GM23338 (cell line): Measurements from ENCODE around the gene AGBL4. TPM values are rescaled to one million over a fixed set of nuclear protein-coding genes. Genes with fewer than 3 reads are reported as not detected.
"Not testable (repeated sequence)": the region's sequence is repeated elsewhere in the genome, so short reads cannot be mapped to it uniquely, and the experiment has no call there.

ENCODE experiments used
- ATAC-seq: fragments of 200-7000 bp; cut with Tn5 transposase; 3 replicates; pipeline ENCODE4 v1.9.1; 2020
- DNase-seq: peaks from one replicate; pipeline ENCODE4 v3.0.0-alpha.2; 2015; ENCODE audit warnings: low spot score
- H2AFZ ChIP-seq: fragments of 200-600 bp; sonication (generic); 2 replicates; pipeline ENCODE4 v1.8.0; 2016; ENCODE audit warnings: antibody characterized with exemption, mild to moderate bottlenecking, moderate library complexity
- H3F3A ChIP-seq: fragments of 200-600 bp; sonication (generic); replicated peaks from 2 replicates; pipeline ENCODE4 v1.8.0; 2017; ENCODE audit warnings: antibody characterized with exemption, mixed run types, low read depth
- H3K27ac ChIP-seq: fragments of 200-600 bp; sonication (generic); 2 replicates; pipeline ENCODE4 v1.6.1; 2016; ENCODE audit warnings: low read depth
- H3K27me3 ChIP-seq: fragments of 200-600 bp; sonication (generic); 2 replicates; pipeline ENCODE4 v1.8.0; 2016; ENCODE audit warnings: mild to moderate bottlenecking, mixed run types, moderate library complexity; ENCODE audit not compliant: insufficient read depth
- H3K36me3 ChIP-seq: fragments of 200-600 bp; sonication (generic); 2 replicates; pipeline ENCODE4 v1.8.0; 2016; ENCODE audit warnings: mild to moderate bottlenecking; ENCODE audit not compliant: insufficient read depth
- H3K4me1 ChIP-seq: fragments of 200-600 bp; sonication (generic); 2 replicates; pipeline ENCODE4 v1.8.0; 2016; ENCODE audit warnings: mild to moderate bottlenecking, moderate library complexity; ENCODE audit not compliant: insufficient read depth
- H3K4me2 ChIP-seq: fragments of 200-600 bp; sonication (generic); 2 replicates; pipeline ENCODE4 v1.7.1; 2017; ENCODE audit warnings: mixed run types
- H3K4me3 ChIP-seq: fragments of 200-600 bp; sonication (generic); 2 replicates; pipeline ENCODE4 v1.6.1; 2016; ENCODE audit warnings: mixed run types
- H3K79me2 ChIP-seq: fragments of 200-600 bp; sonication (generic); replicated peaks from 2 replicates; pipeline ENCODE4 v1.8.0; 2017; ENCODE audit warnings: mild to moderate bottlenecking; ENCODE audit not compliant: insufficient read depth
- H3K9me2 ChIP-seq: fragments of 200-600 bp; sonication (generic); 2 replicates; pipeline ENCODE4 v1.8.0; 2017; ENCODE audit not compliant: insufficient read depth
- H4K20me1 ChIP-seq: fragments of 200-600 bp; sonication (generic); replicated peaks from 2 replicates; pipeline ENCODE4 v1.8.0; 2017; ENCODE audit warnings: mild to moderate bottlenecking; ENCODE audit not compliant: insufficient read depth
- H3K27ac Mint-ChIP-seq: 2 replicates; pipeline ENCODE4 v1.8.0; 2020; ENCODE audit warnings: inconsistent platforms, mild to moderate bottlenecking, moderate library complexity, mixed read lengths
- H3K27me3 Mint-ChIP-seq: 3 replicates; pipeline ENCODE4 v1.8.0; 2022; ENCODE audit warnings: low read depth, mild to moderate bottlenecking, moderate library complexity, mixed read lengths, inconsistent platforms; ENCODE audit not compliant: insufficient read depth, poor library complexity
- H3K36me3 Mint-ChIP-seq: 3 replicates; pipeline ENCODE4 v1.8.0; 2021; ENCODE audit warnings: low read depth, mild to moderate bottlenecking, inconsistent platforms, moderate library complexity, mixed read lengths
- H3K4me1 Mint-ChIP-seq: 3 replicates; pipeline ENCODE4 v1.8.0; 2020; ENCODE audit warnings: mild to moderate bottlenecking, inconsistent platforms, mixed read lengths
- H3K4me3 Mint-ChIP-seq: 3 replicates; pipeline ENCODE4 v1.8.0; 2021; ENCODE audit warnings: moderate library complexity, mild to moderate bottlenecking, inconsistent platforms, mixed read lengths
- H3K9me3 Mint-ChIP-seq: 3 replicates; pipeline ENCODE4 v1.8.0; 2020; ENCODE audit warnings: moderate library complexity, mild to moderate bottlenecking, inconsistent platforms, mixed read lengths
- CREB1 ChIP-seq: fragments of 250-450 bp; sonication (Bioruptor Pico); IDR thresholded peaks from 2 replicates; pipeline ENCODE4 v1.5.0; 2020; ENCODE audit warnings: low read depth, mild to moderate bottlenecking, moderate library complexity
- CTCF ChIP-seq, 2 experiments: fragments of 200-600 bp in 1 of 2; sonication (generic) in 1 of 2; conservative IDR thresholded peaks; 2 replicates each; pipeline versions ENCODE4 v1.5.1 to v1.6.1; 2016 to 2017; ENCODE audit warnings: antibody characterized with exemption in 2 of 2, low read depth in 2 of 2, mild to moderate bottlenecking in 2 of 2, moderate library complexity in 1 of 2
- ETS1 ChIP-seq: IDR thresholded peaks from 2 replicates; pipeline ENCODE4 v1.6.1; 2016; ENCODE audit warnings: antibody characterized with exemption
- EZH2 ChIP-seq: fragments of 200-600 bp; sonication (generic); IDR thresholded peaks from one replicate; pipeline ENCODE4 v1.8.0; 2017; ENCODE audit warnings: antibody characterized with exemption, mild to moderate bottlenecking, low read depth; ENCODE audit not compliant: unreplicated experiment
- EZH2phosphoT487 ChIP-seq: fragments of 200-600 bp; sonication (generic); IDR thresholded peaks from one replicate; pipeline ENCODE4 v1.8.1; 2018; ENCODE audit warnings: antibody characterized with exemption; ENCODE audit not compliant: unreplicated experiment
- NANOG ChIP-seq: IDR thresholded peaks from 2 replicates; pipeline ENCODE4 v1.6.1; 2016; ENCODE audit warnings: antibody characterized with exemption, borderline replicate concordance
- POLR2AphosphoS5 ChIP-seq: IDR thresholded peaks from 2 replicates; pipeline ENCODE4 v1.6.1; 2016; ENCODE audit warnings: antibody characterized with exemption, low read depth
- STAT1 ChIP-seq: IDR thresholded peaks from one replicate; pipeline ENCODE4 v1.6.1; 2016; ENCODE audit warnings: antibody characterized with exemption; ENCODE audit not compliant: unreplicated experiment
- ZNF114 ChIP-seq: fragments of 250-450 bp; sonication (Bioruptor Pico); IDR thresholded peaks from 2 replicates; pipeline ENCODE4 v1.5.0; 2020; ENCODE audit warnings: mild to moderate bottlenecking, moderate library complexity
- ZNF331 ChIP-seq: fragments of 250-450 bp; sonication (Bioruptor Pico); IDR thresholded peaks from 2 replicates; pipeline ENCODE4 v1.5.0; 2020; ENCODE audit warnings: low read depth, mild to moderate bottlenecking, moderate library complexity
- polyA plus RNA-seq: library from polyadenylated mRNA; unstranded; fragments of >200 nt; fragmentation: Nextera tagmentation; extraction: Ambion mirVana; gene quantifications from 2 replicates; pipeline ENCODE4 v1.2.1, GENCODE V29; 2016
- total RNA-seq: library from RNA; depleted of rRNA; stranded (reverse); fragments of >200 nt; shearing (Covaris generic); gene quantifications from 2 replicates; pipeline ENCODE4 v1.2.3, GENCODE V29; 2014

AGBL4 gene
- total and polyA plus RNA-seq, 2 experiments from 2014 or later, result 0.91 to 1.5 TPM

- Mint-ChIP-seq H3K4me1 (no peaks in the 10 kb centered on the region), H3K27ac (no peak overlapping the region), H3K4me3 (no peak overlapping the region), H3K36me3 (no peaks in the 10 kb centered on the region; the same call in 2 of the 3 replicates), H3K27me3 (peaks cover 8% of the 10 kb centered on the region), H3K9me3 (peaks cover 51% of the 10 kb centered on the region)
- no peaks in the 10 kb centered on the region for H3F3A ChIP-seq
- no peaks in the 10 kb centered on the region for H3K36me3 ChIP-seq
- no peak for ATAC-seq
- no peak for DNase-seq
- H3K4me2 ChIP-seq, result no peak overlapping the region
- no peak overlapping the region for H2AFZ ChIP-seq
- H4K20me1 ChIP-seq, result no peaks in the 10 kb centered on the region
- no peaks in the 10 kb centered on the region for H3K4me1 ChIP-seq
- no peaks in the 10 kb centered on the region for H3K79me2 ChIP-seq
- H3K4me3 ChIP-seq, result no peak overlapping the region
- TF ChIP-seq ETS1, result no peak
- TF ChIP-seq CREB1 (CRISPR knock-in tag), result no peak
- no peak for TF ChIP-seq POLR2AphosphoS5
- TF ChIP-seq STAT1, result no peak
- TF ChIP-seq EZH2phosphoT487, result no peak
- TF ChIP-seq ZNF114 (CRISPR knock-in tag), result no peak
- no peak for TF ChIP-seq NANOG
- no peak for TF ChIP-seq EZH2
- no peak for TF ChIP-seq CTCF (conservative IDR thresholded peaks at IDR 0.05; ENCODE audit: low read depth in 2 of 2)
- no peak for TF ChIP-seq ZNF331 (CRISPR knock-in tag)
- H3K9me2 ChIP-seq, result no peaks in the 10 kb centered on the region
- H3K27me3 ChIP-seq, result no peaks in the 10 kb centered on the region
- no peak overlapping the region for H3K27ac ChIP-seq
Measured at GRCh38 chr1:49013079-49013478, 1010.7 kb downstream of the AGBL4 start.

DNA sequence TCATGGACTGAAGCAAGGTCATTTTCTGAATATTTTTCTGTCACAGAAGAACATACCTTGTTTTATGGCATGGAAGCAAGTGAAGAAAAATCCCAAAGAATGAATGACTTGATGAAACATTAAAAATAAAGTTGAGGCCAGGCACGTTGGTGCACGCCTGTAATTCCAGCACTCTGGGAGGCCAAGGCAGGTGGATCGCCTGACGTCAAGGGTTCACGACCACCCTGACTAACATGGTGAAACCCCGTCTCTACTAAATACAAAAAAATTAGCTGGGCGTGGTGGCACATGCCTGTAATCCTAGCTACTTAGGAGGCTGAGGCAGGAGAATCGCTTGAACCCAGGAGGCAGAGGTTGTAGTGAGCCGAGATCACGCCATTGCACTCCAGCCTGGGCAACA, 1020.8 kb downstream of the AGBL4 start:
- not testable (repeated sequence) for H3K27me3 ChIP-seq, H3K27ac ChIP-seq, H3K4me3 ChIP-seq, H3K36me3 ChIP-seq, H3F3A ChIP-seq, H3K9me2 ChIP-seq, H4K20me1 ChIP-seq, H3K4me1 ChIP-seq, DNase-seq, H3K4me2 ChIP-seq, H3K4me3 Mint-ChIP-seq, H3K4me1 Mint-ChIP-seq, H3K36me3 Mint-ChIP-seq, H3K79me2 ChIP-seq, H2AFZ ChIP-seq, H3K27me3 Mint-ChIP-seq, H3K27ac Mint-ChIP-seq, ATAC-seq
- H3K9me3 Mint-ChIP-seq, result peaks cover 65% of the 10 kb centered on the region
